NCI-H460 (cell line): ENCODE measurements around the gene MPG. TPM values are rescaled to one million over a fixed set of nuclear protein-coding genes. Genes with fewer than 3 reads are reported as not detected.
"Not testable (repeated sequence)": the region's sequence is repeated elsewhere in the genome, so short reads cannot be mapped to it uniquely, and the experiment has no call there.

Source experiments
- DNase-seq: peaks from one replicate; pipeline ENCODE4 v3.0.0-alpha.2; 2016; ENCODE audit warnings: low read depth; ENCODE audit errors: extremely low read depth
- polyA plus RNA-seq: library from polyadenylated mRNA; depleted of rRNA; stranded (reverse); fragments of >200 nt; gene quantifications from 2 replicates; pipeline ENCODE4 v1.2.3, GENCODE V29; 2014; cell fraction: nucleus; rRNA removed
- total RNA-seq: library from RNA; depleted of rRNA; stranded (reverse); fragments of >200 nt; shearing (Covaris generic); gene quantifications from 2 replicates; pipeline ENCODE4 v1.2.3, GENCODE V29; 2014; rRNA removed

MPG gene
- total RNA-seq: 84.4 and 136 TPM in 2 replicates
- polyA plus RNA-seq: 136 and 185 TPM in 2 replicates

GRCh38 chr16:77807-78443 lies at the start of gene MPG:
TSS of gene MPG (plus strand) at chr16:78225. CDS start at chr16:78310, 85 bp downstream.
- DNase-seq: peak; percentile 70

- DNase-seq: not testable (repeated sequence)
Measured at GRCh38 chr16:30627-31026, 47.4 kb upstream of the MPG start.

GRCh38 chr16:33154-33876 lies 44.7 kb upstream of the MPG start:
- DNase-seq: not testable (repeated sequence)

GRCh38 chr16:33877-34647 lies 44.0 kb upstream of the MPG start:
- DNase-seq: no peak

GRCh38 chr16:34648-34987 lies 43.4 kb upstream of the MPG start:
- DNase-seq: no peak

GRCh38 chr16:35011-35677 lies 42.9 kb upstream of the MPG start:
- DNase-seq: no peak

- no peak for DNase-seq
Measured at GRCh38 chr16:35678-36305, 42.2 kb upstream of the MPG start.

GRCh38 chr16:36336-36984 lies 41.6 kb upstream of the MPG start:
- no peak for DNase-seq

GRCh38 chr16:37511-37910 lies 40.5 kb upstream of the MPG start:
- no peak for DNase-seq

GRCh38 chr16:38206-38605 lies 39.8 kb upstream of the MPG start:
- not testable (repeated sequence) for DNase-seq

GRCh38 chr16:38941-39892 lies 38.8 kb upstream of the MPG start:
- DNase-seq: no peak

- no peak for DNase-seq
Measured at GRCh38 chr16:41439-42068, 36.5 kb upstream of the MPG start.

GRCh38 chr16:42069-42457 lies 36.0 kb upstream of the MPG start:
- no peak for DNase-seq

- no peak for DNase-seq
Measured at GRCh38 chr16:42691-43090, 35.3 kb upstream of the MPG start.

- no peak for DNase-seq
Measured at GRCh38 chr16:43294-43693, 34.7 kb upstream of the MPG start.

- no peak for DNase-seq
Measured at GRCh38 chr16:44655-45054, 33.4 kb upstream of the MPG start.

GRCh38 chr16:45454-45853 lies 32.6 kb upstream of the MPG start:
- DNase-seq: no peak

GRCh38 chr16:46510-46909 lies 31.5 kb upstream of the MPG start:
- not testable (repeated sequence) for DNase-seq

- DNase-seq: no peak
Measured at GRCh38 chr16:47234-47633, 30.8 kb upstream of the MPG start.
